Trophoblast cell (in vitro differentiated cells and primary cell): ENCODE results near the gene PFN1.
A peak's percentile ranks its signal among the peaks of the same experiment; 100 is the strongest.

Experiments
- DNase-seq, 2 donors: peaks; one replicate each; pipeline ENCODE4 v3.0.0-alpha.2; 2016
- H2AFZ ChIP-seq: 2 replicates; pipeline ENCODE4 v1.6.1; 2013; ENCODE audit warnings: low read length, moderate library complexity, mild to moderate bottlenecking; ENCODE audit not compliant: insufficient read depth, poor library complexity
- H2AK5ac ChIP-seq: 2 replicates; pipeline ENCODE4 v1.6.1; 2013; ENCODE audit warnings: mild to moderate bottlenecking, low read length
- H2BK120ac ChIP-seq: 2 replicates; pipeline ENCODE4 v1.6.1; 2013; ENCODE audit warnings: low read length, mild to moderate bottlenecking, moderate library complexity; ENCODE audit not compliant: insufficient read depth, poor library complexity
- H2BK12ac ChIP-seq: 2 replicates; pipeline ENCODE4 v1.6.1; 2013; ENCODE audit warnings: mild to moderate bottlenecking, low read length, moderate library complexity
- H2BK5ac ChIP-seq: 2 replicates; pipeline ENCODE4 v1.6.1; 2013; ENCODE audit warnings: low read length, low read depth, moderate library complexity, mild to moderate bottlenecking; ENCODE audit not compliant: poor library complexity
- H3K14ac ChIP-seq: 2 replicates; pipeline ENCODE4 v1.6.1; 2013; ENCODE audit warnings: mild to moderate bottlenecking, low read length
- H3K18ac ChIP-seq: 2 replicates; pipeline ENCODE4 v1.6.1; 2013; ENCODE audit warnings: mild to moderate bottlenecking, low read length
- H3K23ac ChIP-seq: 2 replicates; pipeline ENCODE4 v1.6.1; 2013; ENCODE audit warnings: low read length
- H3K27ac ChIP-seq: 2 replicates; pipeline ENCODE4 v1.5.1; 2013; ENCODE audit warnings: low read depth, mild to moderate bottlenecking, inconsistent platforms, low read length, moderate library complexity
- H3K27me3 ChIP-seq: 2 replicates; pipeline ENCODE4 v1.6.1; 2013; ENCODE audit warnings: inconsistent platforms, mild to moderate bottlenecking, low read length, moderate library complexity; ENCODE audit not compliant: insufficient read depth
- H3K36me3 ChIP-seq, 2 experiments: 1 replicate in 1 of 2; 2 replicates in 1 of 2; pipeline ENCODE4 v1.6.1; 2013; ENCODE audit warnings: low read length in 2 of 2, mild to moderate bottlenecking in 2 of 2, moderate library complexity in 1 of 2; ENCODE audit not compliant: insufficient read depth in 2 of 2, control insufficient read depth in 1 of 2
- H3K4ac ChIP-seq: 2 replicates; pipeline ENCODE4 v1.6.1; 2013; ENCODE audit warnings: low read depth, mild to moderate bottlenecking, low read length, moderate library complexity
- H3K4me1 ChIP-seq, 2 experiments: 1 replicate in 1 of 2; 2 replicates in 1 of 2; pipeline ENCODE4 v1.6.1; 2013; ENCODE audit warnings: low read length in 2 of 2, mild to moderate bottlenecking in 2 of 2, moderate library complexity in 1 of 2; ENCODE audit not compliant: insufficient read depth in 2 of 2, control insufficient read depth in 1 of 2
- H3K4me2 ChIP-seq: 2 replicates; pipeline ENCODE4 v1.6.1; 2013; ENCODE audit warnings: inconsistent platforms, mild to moderate bottlenecking, low read length, moderate library complexity
- H3K4me3 ChIP-seq: 2 replicates; pipeline ENCODE4 v1.5.1; 2013; ENCODE audit warnings: mild to moderate bottlenecking, low read depth, low read length, inconsistent platforms
- H3K79me1 ChIP-seq: one replicate; pipeline ENCODE4 v1.6.1; 2013; ENCODE audit warnings: low read length
- H3K79me2 ChIP-seq: 2 replicates; pipeline ENCODE4 v1.6.1; 2013; ENCODE audit warnings: low read length, mild to moderate bottlenecking; ENCODE audit not compliant: control insufficient read depth, insufficient read depth, poor library complexity
- H3K9ac ChIP-seq: 2 replicates; pipeline ENCODE4 v1.6.1; 2013; ENCODE audit warnings: mild to moderate bottlenecking, low read length
- H3K9me3 ChIP-seq: 2 replicates; pipeline ENCODE4 v1.6.1; 2013; ENCODE audit warnings: low read depth, mild to moderate bottlenecking, control low read depth, inconsistent platforms, low read length; ENCODE audit not compliant: insufficient read depth
- H4K12ac ChIP-seq: 2 replicates; pipeline ENCODE4 v1.6.1; 2013; ENCODE audit warnings: low read depth, mild to moderate bottlenecking, low read length, moderate library complexity
- H4K8ac ChIP-seq: 2 replicates; pipeline ENCODE4 v1.6.1; 2013; ENCODE audit warnings: low read depth, mild to moderate bottlenecking, low read length, moderate library complexity
- H4K91ac ChIP-seq: one replicate; pipeline ENCODE4 v1.6.1; 2013; ENCODE audit warnings: low read depth, mild to moderate bottlenecking, low read length, moderate library complexity
- WGBS: extraction: QIAGEN DNeasy Blood & Tissue Kit; methylation state at CpG from one replicate; pipeline ENCODE4 v1.1.7; 2013; ENCODE audit warnings: missing lambda C conversion rate; ENCODE audit not compliant: insufficient read length, insufficient coverage; ENCODE audit errors: extremely low coverage; 5-methylcytosine and 5-hydroxymethylcytosine counted together

PFN1 gene

DNA sequence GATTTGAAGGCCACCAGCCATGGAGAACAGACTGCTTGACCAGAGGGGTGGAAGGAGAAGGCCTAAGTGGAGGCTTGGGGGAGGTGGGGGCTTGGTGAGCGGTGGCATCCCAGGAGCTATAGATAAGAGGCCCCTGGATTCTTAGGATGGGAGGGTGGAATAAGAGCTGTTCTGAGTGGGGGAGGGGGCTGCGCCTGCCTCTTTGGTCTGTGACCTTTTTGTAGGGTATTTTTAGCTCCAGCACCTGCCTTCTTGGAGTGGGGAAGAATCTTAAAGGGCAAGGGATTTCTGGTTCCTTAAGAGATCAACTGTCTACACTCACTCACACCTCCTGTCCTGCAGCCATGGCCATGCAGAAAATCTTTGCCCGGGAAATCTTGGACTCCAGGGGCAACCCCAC, 3.2 kb upstream of the PFN1 start:
- no peak overlapping the region for H3K23ac ChIP-seq
- H3K4me3 ChIP-seq = no peak overlapping the region
- H3K79me1 ChIP-seq = peaks cover 30% of the 10 kb centered on the region
- H3K4me2 ChIP-seq = no peak overlapping the region
- no peak overlapping the region for H2BK120ac ChIP-seq
- no peak overlapping the region for H2AFZ ChIP-seq
- no peak for DNase-seq
- H4K12ac ChIP-seq = no peak overlapping the region
- H3K18ac ChIP-seq = peak overlapping the region; percentile 48
- H3K9ac ChIP-seq = no peak overlapping the region
- no peak overlapping the region for H3K27ac ChIP-seq
- peak overlapping the region; percentile 42 for H2BK12ac ChIP-seq
- peaks cover 25% of the 10 kb centered on the region for H3K79me2 ChIP-seq
- H4K91ac ChIP-seq = no peak overlapping the region
- no peak overlapping the region for H2AK5ac ChIP-seq
- H3K14ac ChIP-seq = no peak overlapping the region
- H3K9me3 ChIP-seq = peaks cover 4% of the 10 kb centered on the region
- peaks cover 12 to 23% of the 10 kb centered on the region in 2 experiments for H3K4me1 ChIP-seq
- H2BK5ac ChIP-seq = no peak overlapping the region
- H3K4ac ChIP-seq = no peak overlapping the region
- H4K8ac ChIP-seq = no peak overlapping the region
- WGBS = no CpG with 5 or more reads among the region's 3 CpGs
- peaks cover 5% of the 10 kb centered on the region in 2 experiments for H3K36me3 ChIP-seq
- H3K27me3 ChIP-seq = no peaks in the 10 kb centered on the region

DNA sequence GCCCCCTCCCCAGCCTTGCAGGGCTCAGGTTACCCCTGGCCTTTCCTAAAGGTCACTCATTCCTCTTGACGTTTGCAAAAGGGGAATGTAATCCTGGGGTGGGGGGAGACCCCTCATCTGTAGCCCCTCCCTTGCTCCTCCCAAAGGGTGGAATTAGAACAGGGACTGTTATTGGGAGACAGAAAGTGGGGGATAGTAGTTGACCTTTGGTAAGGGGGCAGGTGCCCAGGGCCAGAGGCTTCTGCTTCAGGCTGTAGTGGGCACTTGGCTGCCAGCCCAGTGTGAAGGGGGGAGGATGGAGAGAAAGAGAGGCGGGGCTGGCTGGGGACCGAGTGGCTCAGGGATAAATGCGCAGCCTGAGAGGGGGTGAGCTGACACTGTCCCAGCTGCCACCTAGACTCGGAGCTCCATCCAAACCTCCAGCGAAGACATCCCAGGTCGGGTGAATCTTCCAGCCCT, 2.4 kb upstream of the PFN1 start, which contains the start of gene ENO3:
Gene ENO3, plus strand, starts transcription at position 374 of the 459 bp plus-strand sequence. CDS start 711 bp downstream, outside the sequence.
- Histone ChIP-seq H2BK5ac (peak within 1 kb of the TSS; percentile 93), H3K18ac (peak within 1 kb of the TSS; percentile 89), H3K27ac (peak within 1 kb of the TSS; percentile 100), H4K91ac (peak within 1 kb of the TSS; percentile 97), H3K4me1 (peaks cover 15 to 29% of the 10 kb centered on the region in 2 experiments), H2AK5ac (peak within 1 kb of the TSS; percentile 60), H3K9ac (peak within 1 kb of the TSS; percentile 95), H3K9me3 (peaks cover 1% of the 10 kb centered on the region), H2BK120ac (peak within 1 kb of the TSS; percentile 84), H3K79me1 (peaks cover 30% of the 10 kb centered on the region), H3K79me2 (peaks cover 26% of the 10 kb centered on the region), H3K14ac (peak within 1 kb of the TSS; percentile 89), H3K4me3 (peak within 1 kb of the TSS; percentile 63), H4K12ac (peak within 1 kb of the TSS; percentile 68), H3K4me2 (peak within 1 kb of the TSS; percentile 78), H3K27me3 (no peaks in the 10 kb centered on the region), H4K8ac (peak within 1 kb of the TSS; percentile 93), H2BK12ac (peak within 1 kb of the TSS; percentile 42), H3K4ac (peak within 1 kb of the TSS; percentile 81), H2AFZ (peak within 1 kb of the TSS; percentile 53), H3K23ac (no peak within 1 kb of the TSS), H3K36me3 (peaks cover 8 to 12% of the 10 kb centered on the region in 2 experiments)
- DNase-seq = no peak
- no CpG with 5 or more reads among the region's 7 CpGs for WGBS

DNA sequence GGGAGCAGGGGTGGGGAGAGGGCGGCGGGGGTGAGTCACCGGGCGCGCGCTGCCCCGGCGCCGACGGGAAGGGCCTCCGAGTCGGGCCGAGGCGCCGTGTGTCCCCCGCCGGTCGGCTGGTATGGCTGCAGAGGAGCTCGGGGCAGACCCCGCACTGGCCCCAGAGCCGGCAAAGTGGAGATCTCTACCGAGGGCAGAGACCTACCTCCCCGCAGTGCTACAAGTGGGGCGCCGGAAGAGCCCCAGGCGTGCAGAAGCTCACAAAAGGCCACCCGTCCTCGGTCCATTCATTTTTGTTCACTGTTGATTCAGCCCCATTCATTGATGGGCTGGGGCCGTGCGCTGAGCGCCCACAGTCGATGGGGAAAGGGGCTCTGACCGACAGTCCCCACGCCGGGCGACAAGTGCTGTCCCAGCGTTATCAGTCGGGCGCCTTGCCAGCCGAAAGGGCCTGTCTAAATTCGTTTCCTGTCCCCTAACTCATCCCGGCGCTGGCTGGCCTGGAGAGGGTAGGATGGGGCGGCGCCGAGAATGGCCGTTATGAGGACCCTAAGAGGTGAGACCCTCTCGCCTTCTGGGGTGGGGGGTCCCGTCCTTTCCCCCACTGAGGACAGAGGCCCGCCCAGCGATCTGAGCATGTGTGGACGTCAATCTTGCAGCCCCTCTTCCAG, 1.9 kb upstream of the PFN1 start:
- WGBS = no CpG with 5 or more reads among the region's 52 CpGs
- peaks cover 26% of the 10 kb centered on the region for H3K79me2 ChIP-seq
- H2AFZ ChIP-seq = peak overlapping the region; percentile 53
- H4K91ac ChIP-seq = peak overlapping the region; percentile 97
- peak overlapping the region; percentile 63 for H3K4me3 ChIP-seq
- H3K23ac ChIP-seq = no peak overlapping the region
- peak overlapping the region; percentile 84 for H2BK120ac ChIP-seq
- H3K4me2 ChIP-seq = peak overlapping the region; percentile 78
- H3K14ac ChIP-seq = peak overlapping the region; percentile 89
- peak overlapping the region; percentile 81 for H3K4ac ChIP-seq
- peak in 1 of 2 donors; percentile 30 for DNase-seq
- H3K9me3 ChIP-seq = peaks cover 1% of the 10 kb centered on the region
- peak overlapping the region; percentile 93 for H4K8ac ChIP-seq
- H3K4me1 ChIP-seq = peaks cover 20 to 35% of the 10 kb centered on the region in 2 experiments
- peak overlapping the region; percentile 100 for H3K27ac ChIP-seq
- peak overlapping the region; percentile 29 for H2BK12ac ChIP-seq
- H2BK5ac ChIP-seq = peak overlapping the region; percentile 93
- H3K9ac ChIP-seq = peak overlapping the region; percentile 95
- H3K79me1 ChIP-seq = peaks cover 30% of the 10 kb centered on the region
- peak overlapping the region; percentile 68 for H4K12ac ChIP-seq
- peak overlapping the region; percentile 89 for H3K18ac ChIP-seq
- no peaks in the 10 kb centered on the region for H3K27me3 ChIP-seq
- H3K36me3 ChIP-seq = peaks cover 13 to 18% of the 10 kb centered on the region in 2 experiments
- H2AK5ac ChIP-seq = peak overlapping the region; percentile 60

- H3K9me3 ChIP-seq = peaks cover 1% of the 10 kb centered on the region
- peak overlapping the region; percentile 72 for H3K4me3 ChIP-seq
- peaks cover 26% of the 10 kb centered on the region for H3K79me2 ChIP-seq
- H3K27me3 ChIP-seq = no peaks in the 10 kb centered on the region
- peak overlapping the region; percentile 100 for H4K91ac ChIP-seq
- H2AK5ac ChIP-seq = peak overlapping the region; percentile 86
- DNase-seq = peak; percentile 92 to 95
- H2AFZ ChIP-seq = peak overlapping the region; percentile 95
- H3K4ac ChIP-seq = peak overlapping the region; percentile 90
- H2BK12ac ChIP-seq = peak overlapping the region; percentile 68
- H3K36me3 ChIP-seq = peaks cover 18 to 25% of the 10 kb centered on the region in 2 experiments
- peak overlapping the region; percentile 90 for H3K14ac ChIP-seq
- H4K8ac ChIP-seq = peak overlapping the region; percentile 98
- peak overlapping the region; percentile 98 for H4K12ac ChIP-seq
- no peak overlapping the region for H3K23ac ChIP-seq
- peak overlapping the region; percentile 99 for H3K18ac ChIP-seq
- H3K9ac ChIP-seq = peak overlapping the region; percentile 93
- H3K4me1 ChIP-seq = peaks cover 27 to 41% of the 10 kb centered on the region in 2 experiments
- H3K4me2 ChIP-seq = peak overlapping the region; percentile 91
- WGBS = no CpG with 5 or more reads among the region's 75 CpGs
- peak overlapping the region; percentile 100 for H3K27ac ChIP-seq
- peak overlapping the region; percentile 99 for H2BK120ac ChIP-seq
- H3K79me1 ChIP-seq = peaks cover 30% of the 10 kb centered on the region
- peak overlapping the region; percentile 99 for H2BK5ac ChIP-seq
Observed at GRCh38 chr17:4949321-4950074, 1.2 kb upstream of the PFN1 start.
